Spleen (tissue), 11 donors: ENCODE measurements around the gene ERCC4. TPM values are rescaled to one million over a fixed set of nuclear protein-coding genes. Genes with fewer than 3 reads are reported as not detected.

Experiments used
- DNase-seq: peaks from one replicate; pipeline ENCODE4 v3.0.0-alpha.2; 2020
- H3K27ac ChIP-seq, 8 donors: fragments of 200-600 bp; sonication (generic) in 7 of 8; 1 replicate in 4 of 8; 2 replicates in 4 of 8; pipeline versions ENCODE4 v1.5.0 to v1.8.0; 2016 to 2021; ENCODE audit warnings: inconsistent platforms in 4 of 8, mild to moderate bottlenecking in 4 of 8, moderate library complexity in 1 of 8
- H3K27me3 ChIP-seq, 7 donors: fragments of 200-600 bp; sonication (generic) in 6 of 7; replicated peaks in 1 of 7; 1 replicate in 4 of 7; 2 replicates in 3 of 7; pipeline versions ENCODE4 v1.5.0 to v1.8.0; 2016 to 2021; ENCODE audit warnings: inconsistent platforms in 3 of 7, mild to moderate bottlenecking in 1 of 7
- H3K36me3 ChIP-seq, 6 donors: fragments of 200-600 bp; sonication (generic) in 5 of 6; 1 replicate in 4 of 6; 2 replicates in 2 of 6; pipeline versions ENCODE4 v1.5.0 to v1.8.0; 2016 to 2021; ENCODE audit warnings: inconsistent platforms in 2 of 6
- H3K4me1 ChIP-seq, 6 donors: fragments of 200-600 bp; sonication (generic) in 5 of 6; 1 replicate in 3 of 6; 2 replicates in 3 of 6; pipeline versions ENCODE4 v1.5.0 to v1.8.0; 2016 to 2021; ENCODE audit warnings: inconsistent platforms in 3 of 6
- H3K4me3 ChIP-seq, 8 donors: fragments of 200-600 bp; sonication (generic) in 7 of 8; 1 replicate in 4 of 8; 2 replicates in 4 of 8; pipeline versions ENCODE4 v1.5.0 to v1.8.0; 2016 to 2021; ENCODE audit warnings: inconsistent platforms in 4 of 8, mild to moderate bottlenecking in 4 of 8, moderate library complexity in 2 of 8
- H3K9me3 ChIP-seq, 8 donors: fragments of 200-600 bp; sonication (generic) in 7 of 8; 1 replicate in 4 of 8; 2 replicates in 4 of 8; pipeline versions ENCODE4 v1.5.0 to v1.8.0; 2016 to 2021; ENCODE audit warnings: inconsistent platforms in 4 of 8
- POLR2A ChIP-seq, 3 donors: fragments of 450-650 bp; IDR thresholded peaks; one replicate each; pipeline ENCODE4 v1.5.1; 2017; ENCODE audit warnings: antibody characterized with exemption in 3 of 3, mild to moderate bottlenecking in 1 of 3
- POLR2AphosphoS5 ChIP-seq, 3 donors: sonication (generic); formaldehyde crosslinking; IDR thresholded peaks; one replicate each; pipeline ENCODE4 v1.5.1; 2017; ENCODE audit warnings: antibody characterized with exemption in 3 of 3
- WGBS, 5 donors: extraction: QIAGEN DNeasy Blood & Tissue Kit in 3 of 5; methylation state at CpG; one replicate each; pipeline versions ENCODE4 v1.1.5 to v1.1.7; 2013 to 2018; 5-methylcytosine and 5-hydroxymethylcytosine counted together
- intact Hi-C: fragments of 100-400 bp; cut with DNase I; formaldehyde crosslinking; loops from one replicate; pipeline ENCODE4 v1.15.0; 2023; ENCODE audit warnings: low total_unique reads
- polyA plus RNA-seq, 3 donors: library from polyadenylated mRNA; stranded (reverse); fragments of 200-250 nt; gene quantifications; one replicate each; pipeline ENCODE4 v1.2.1, GENCODE V29; 2013
- total RNA-seq, 7 donors: library from RNA; depleted of rRNA in 3 of 7; stranded (reverse); fragments of >200 nt in 3 of 7; fragmentation: NEBNext Ultra II Directional in 4 of 7; extraction: Animal tissue kit (Norgen Biotek cat#: 25700) in 4 of 7; gene quantifications; one replicate each; pipeline versions ENCODE4 v1.1.0 to v1.2.1, GENCODE V29; 2016 to 2021
- TF ChIP-seq, protein P1 (sequence below), 11 experiments: fragments of 200-600 bp in 7 of 11; fragments of 450-650 bp in 4 of 11; sonication (generic) in 4 of 11; IDR thresholded peaks in 8 of 11; conservative IDR thresholded peaks in 3 of 11; 1 replicate in 7 of 11; 2 replicates in 4 of 11; pipeline versions ENCODE4 v1.4.0 to v1.8.0; 2016 to 2021; ENCODE audit warnings: antibody characterized with exemption in 11 of 11, inconsistent platforms in 4 of 11, mild to moderate bottlenecking in 1 of 11
- donor health status: healthy with polysubstance abuse.
- donor health status: DM: no; HTN: no; CAD: no; lungs with moderate emphysema.
- donor health status: DM: no; HTN: no; CAD: no.
- donor health status: Bipolar disorder and iron deficiency.
- donor health status: healthy.
- donor health status: DM: no; HTN: no; CAD: no.
- donor health status: DM: yes; HTN: yes; CAD: no.

Gene ERCC4
- total and polyA plus RNA-seq, 10 donors, result 1.1 to 15.2 (median 9.1) TPM

GRCh38 chr16:13912891-13913290 lies 7.1 kb upstream of the ERCC4 start:
- H3K27me3 ChIP-seq, result peaks cover 0 to 22% (median 0%) of the 10 kb centered on the region in 7 donors
- H3K4me1 ChIP-seq, result no peaks in the 10 kb centered on the region
- H3K9me3 ChIP-seq, result peaks cover 0 to 8% (median 6%) of the 10 kb centered on the region in 8 donors
- H3K27ac ChIP-seq, result no peak overlapping the region
- 60 to 84% (median 73%) methylated on average over 1 of the region's 1 CpG for WGBS, 5 donors
- no peaks in the 10 kb centered on the region for H3K36me3 ChIP-seq
- no peak for DNase-seq
- TF ChIP-seq, protein P1, sequence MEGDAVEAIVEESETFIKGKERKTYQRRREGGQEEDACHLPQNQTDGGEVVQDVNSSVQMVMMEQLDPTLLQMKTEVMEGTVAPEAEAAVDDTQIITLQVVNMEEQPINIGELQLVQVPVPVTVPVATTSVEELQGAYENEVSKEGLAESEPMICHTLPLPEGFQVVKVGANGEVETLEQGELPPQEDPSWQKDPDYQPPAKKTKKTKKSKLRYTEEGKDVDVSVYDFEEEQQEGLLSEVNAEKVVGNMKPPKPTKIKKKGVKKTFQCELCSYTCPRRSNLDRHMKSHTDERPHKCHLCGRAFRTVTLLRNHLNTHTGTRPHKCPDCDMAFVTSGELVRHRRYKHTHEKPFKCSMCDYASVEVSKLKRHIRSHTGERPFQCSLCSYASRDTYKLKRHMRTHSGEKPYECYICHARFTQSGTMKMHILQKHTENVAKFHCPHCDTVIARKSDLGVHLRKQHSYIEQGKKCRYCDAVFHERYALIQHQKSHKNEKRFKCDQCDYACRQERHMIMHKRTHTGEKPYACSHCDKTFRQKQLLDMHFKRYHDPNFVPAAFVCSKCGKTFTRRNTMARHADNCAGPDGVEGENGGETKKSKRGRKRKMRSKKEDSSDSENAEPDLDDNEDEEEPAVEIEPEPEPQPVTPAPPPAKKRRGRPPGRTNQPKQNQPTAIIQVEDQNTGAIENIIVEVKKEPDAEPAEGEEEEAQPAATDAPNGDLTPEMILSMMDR (IDR thresholded peaks at IDR 0.05 in 8 of 11, conservative IDR thresholded peaks at IDR 0.05 in 3 of 11), result no peak
- TF ChIP-seq POLR2AphosphoS5 (IDR thresholded peaks at IDR 0.05) (no peak), POLR2A (IDR thresholded peaks at IDR 0.05) (no peak)
- H3K4me3 ChIP-seq, result no peak overlapping the region
- intact Hi-C loops, result no loop called here

DNA sequence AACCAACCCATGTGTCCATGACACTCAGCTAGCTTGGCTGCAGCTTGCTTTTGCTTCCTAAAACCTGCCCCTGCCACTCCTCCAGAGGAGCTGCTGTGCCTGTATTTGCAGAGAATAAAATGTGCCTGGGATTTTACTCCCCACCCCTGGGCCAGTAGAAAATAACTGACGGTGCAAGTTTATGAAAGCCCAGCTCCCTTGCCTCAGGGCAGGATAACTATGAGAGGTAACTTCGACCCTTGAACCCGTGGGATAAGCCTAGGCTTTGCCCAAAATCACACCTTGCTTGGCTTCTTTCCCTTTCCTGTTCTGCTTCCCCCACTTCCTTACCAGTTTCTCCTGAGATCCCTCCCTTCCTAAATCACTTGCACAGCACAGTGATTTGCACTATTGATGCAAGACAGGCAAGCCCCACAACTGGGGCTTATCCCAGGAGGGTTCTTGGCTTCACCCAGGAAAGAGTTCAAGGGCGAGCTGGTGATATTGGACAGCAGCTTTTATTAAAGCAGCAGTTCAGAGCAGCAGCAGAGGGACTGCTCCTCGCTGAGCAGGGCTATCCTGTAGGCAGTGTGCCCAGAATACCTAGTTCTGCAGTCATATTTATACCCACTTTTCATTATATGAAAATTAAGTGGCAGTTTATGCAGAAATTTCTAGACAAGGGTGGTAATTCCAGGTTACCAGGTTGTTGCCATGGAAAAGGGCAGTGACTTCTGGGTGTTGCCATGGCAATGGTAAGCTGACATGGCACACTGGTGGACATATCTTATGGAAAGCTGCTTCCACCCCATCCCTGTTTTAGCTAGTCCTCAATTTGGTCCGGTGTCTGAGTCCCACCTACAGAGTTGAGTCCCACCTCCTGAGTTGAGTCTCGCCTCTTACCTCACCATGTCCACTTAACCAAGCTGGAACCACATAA lies 6.3 kb upstream of the ERCC4 start:
- DNase-seq, result no peak
- peaks cover 0 to 15% (median 0%) of the 10 kb centered on the region in 7 donors for H3K27me3 ChIP-seq
- no peaks in the 10 kb centered on the region for H3K36me3 ChIP-seq
- no peak overlapping the region for H3K27ac ChIP-seq
- intact Hi-C loops, result no loop called here
- TF ChIP-seq POLR2AphosphoS5 (IDR thresholded peaks at IDR 0.05) (no peak), POLR2A (IDR thresholded peaks at IDR 0.05) (no peak)
- TF ChIP-seq, protein P1 (IDR thresholded peaks at IDR 0.05 in 8 of 11, conservative IDR thresholded peaks at IDR 0.05 in 3 of 11), result no peak
- WGBS, 5 donors, result 73 to 87% (median 79%) methylated on average over 7 of the region's 7 CpGs
- H3K4me1 ChIP-seq, result no peaks in the 10 kb centered on the region
- no peak overlapping the region for H3K4me3 ChIP-seq
- H3K9me3 ChIP-seq, result peaks cover 0 to 8% (median 6%) of the 10 kb centered on the region in 8 donors

DNA sequence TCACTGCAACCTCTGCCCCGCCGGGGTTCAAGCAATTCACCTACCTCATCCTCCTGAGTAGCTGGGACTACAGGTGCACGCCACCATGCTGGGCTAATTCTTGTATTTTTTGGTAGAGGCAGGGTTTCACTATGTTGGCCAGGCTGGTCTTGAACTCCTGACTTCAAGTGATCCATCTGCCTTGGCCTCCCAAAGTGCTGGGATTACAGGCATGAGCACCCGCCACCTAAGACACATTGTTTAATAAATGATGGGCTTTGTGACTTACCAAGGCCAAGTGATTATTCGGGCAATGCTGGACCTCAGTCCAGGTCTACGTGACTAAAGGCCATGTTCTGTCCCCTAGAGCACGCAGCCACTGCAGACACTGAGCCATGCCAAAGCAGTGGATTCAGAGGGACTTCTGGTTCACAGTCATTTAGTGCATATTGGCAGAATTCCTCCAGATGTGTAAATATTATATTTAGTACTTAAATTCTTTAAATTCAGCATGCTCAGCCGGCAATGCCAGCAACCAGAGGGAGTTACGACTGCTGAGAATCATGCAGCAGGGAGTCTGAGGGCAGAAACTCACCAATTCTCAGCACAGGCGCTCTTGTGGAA lies 4.8 kb upstream of the ERCC4 start:
- TF ChIP-seq POLR2AphosphoS5 (IDR thresholded peaks at IDR 0.05), result no peak
- TF ChIP-seq, protein P1 (IDR thresholded peaks at IDR 0.05 in 8 of 11, conservative IDR thresholded peaks at IDR 0.05 in 3 of 11), result no peak
- no peak for TF ChIP-seq POLR2A (IDR thresholded peaks at IDR 0.05)
- Histone ChIP-seq H3K9me3 (peaks cover 0 to 8% (median 6%) of the 10 kb centered on the region in 8 donors), H3K27me3 (peaks cover 0 to 7% (median 0%) of the 10 kb centered on the region in 7 donors), H3K4me1 (peaks cover 0 to 11% (median 8%) of the 10 kb centered on the region in 6 donors), H3K4me3 (no peak overlapping the region), H3K36me3 (no peaks in the 10 kb centered on the region), H3K27ac (no peak overlapping the region)
- DNase-seq, result no peak
- 81 to 91% (median 83%) methylated on average over 10 of the region's 10 CpGs for WGBS, 5 donors
- intact Hi-C loops, result no loop called here

- Histone ChIP-seq H3K27me3 (no peaks in the 10 kb centered on the region), H3K36me3 (peaks cover 0 to 18% (median 5%) of the 10 kb centered on the region in 6 donors), H3K4me3 (peak overlapping the region in 5 of 8 donors; percentile 3 to 93 (median 83)), H3K9me3 (no peaks in the 10 kb centered on the region), H3K27ac (peak overlapping the region in 7 of 8 donors; percentile 24 to 89 (median 78)), H3K4me1 (peaks cover 0 to 35% (median 24%) of the 10 kb centered on the region in 6 donors)
- 0 to 3% (median 1%) methylated on average over 3 of the region's 3 CpGs for WGBS, 5 donors
- no peak for DNase-seq
- TF ChIP-seq POLR2A (IDR thresholded peaks at IDR 0.05) (no peak), POLR2AphosphoS5 (IDR thresholded peaks at IDR 0.05) (no peak)
- TF ChIP-seq, protein P1 (IDR thresholded peaks at IDR 0.05 in 8 of 11, conservative IDR thresholded peaks at IDR 0.05 in 3 of 11), result no peak
- intact Hi-C loops, result no loop called here
Observed at GRCh38 chr16:13919330-13919682, 648 bp upstream of the ERCC4 start.
